PC-3 (cell line): Measurements from ENCODE around the gene FYN. TPM values are rescaled to one million over a fixed set of nuclear protein-coding genes. Genes with fewer than 3 reads are reported as not detected.

Experiments
- ATAC-seq: fragments of 200-7000 bp; cut with Tn5 transposase; 2 replicates; pipeline ENCODE4 v1.9.1; 2020; ENCODE audit warnings: mild to moderate bottlenecking, moderate library complexity
- BruUV-seq: library from RNA; stranded (reverse); fragments of 400-500 nt; replicated peaks from 2 replicates; lab custom pipeline; 2021; lab: Mats Ljungman, UMichigan
- CTCF ChIA-PET: fragments of 300-600 bp; sonication (Branson Sonifier 250); formaldehyde crosslinking; loops from one replicate; lab custom pipeline; 2022; ENCODE audit warnings: antibody characterized with exemption; lab: Charles Lee
- POLR2A ChIA-PET: fragments of 300-600 bp; sonication (Branson Sonifier 250); formaldehyde crosslinking; loops from one replicate; lab custom pipeline; 2022; ENCODE audit warnings: antibody characterized with exemption; ENCODE audit not compliant: unreplicated experiment; lab: Charles Lee
- DNase-seq: peaks from one replicate; pipeline ENCODE4 v3.0.0-alpha.2; 2015
- H2AFZ ChIP-seq: fragments of 300-600 bp; sonication (generic); 2 replicates; pipeline ENCODE4 v1.6.0; 2016; ENCODE audit warnings: antibody characterized with exemption, low read length
- H3F3A ChIP-seq: fragments of 300-600 bp; sonication (generic); one replicate; pipeline ENCODE4 v1.6.0; 2017; ENCODE audit warnings: antibody characterized with exemption, low read length, control low read depth, mild to moderate bottlenecking; ENCODE audit not compliant: unreplicated experiment
- H3K27ac ChIP-seq: fragments of 300-600 bp; sonication (generic); 2 replicates; pipeline ENCODE4 v1.5.1; 2016; ENCODE audit warnings: mild to moderate bottlenecking, low read length
- H3K27me3 ChIP-seq: fragments of 300-600 bp; sonication (generic); 2 replicates; pipeline ENCODE4 v1.6.1; 2016; ENCODE audit warnings: low read length, mixed read lengths
- H3K36me3 ChIP-seq: fragments of 300-600 bp; sonication (generic); 2 replicates; pipeline ENCODE4 v1.6.1; 2016; ENCODE audit warnings: low read depth, mixed run types, low read length, mixed read lengths
- H3K4me1 ChIP-seq: fragments of 300-600 bp; sonication (generic); 2 replicates; pipeline ENCODE4 v1.5.1; 2016; ENCODE audit warnings: low read length; ENCODE audit not compliant: insufficient read depth
- H3K4me2 ChIP-seq: fragments of 300-600 bp; sonication (generic); 2 replicates; pipeline ENCODE4 v1.6.0; 2016; ENCODE audit warnings: low read length
- H3K4me3 ChIP-seq: fragments of 300-600 bp; sonication (generic); 2 replicates; pipeline ENCODE4 v1.5.1; 2016; ENCODE audit warnings: mild to moderate bottlenecking, low read length, mixed read lengths
- H3K79me2 ChIP-seq: fragments of 300-600 bp; sonication (generic); 2 replicates; pipeline ENCODE4 v1.6.1; 2017; ENCODE audit warnings: low read length, mixed read lengths
- H3K9ac ChIP-seq: fragments of 300-600 bp; sonication (generic); 2 replicates; pipeline ENCODE4 v1.6.0; 2016; ENCODE audit warnings: mild to moderate bottlenecking, low read length
- H3K9me2 ChIP-seq: fragments of 300-600 bp; sonication (generic); replicated peaks from 2 replicates; pipeline ENCODE4 v1.6.1; 2016; ENCODE audit warnings: mixed run types, low read length, mixed read lengths
- H3K9me3 ChIP-seq: fragments of 300-600 bp; sonication (generic); 2 replicates; pipeline ENCODE4 v1.6.1; 2016; ENCODE audit warnings: low read length, mixed read lengths
- H4K20me1 ChIP-seq: fragments of 300-600 bp; sonication (generic); 2 replicates; pipeline ENCODE4 v1.6.1; 2016; ENCODE audit warnings: low read length, mixed read lengths
- CTCF ChIP-seq: fragments of 300-600 bp; sonication (generic); conservative IDR thresholded peaks from 2 replicates; pipeline ENCODE4 v1.5.1; 2017; ENCODE audit warnings: antibody characterized with exemption, low read depth, mild to moderate bottlenecking, low read length
- EZH2 ChIP-seq: fragments of 300-600 bp; sonication (generic); IDR thresholded peaks from one replicate; pipeline ENCODE4 v1.6.1; 2017; ENCODE audit warnings: antibody characterized with exemption, mild to moderate bottlenecking, low read length; ENCODE audit not compliant: unreplicated experiment
- EZH2phosphoT487 ChIP-seq: fragments of 300-600 bp; sonication (generic); IDR thresholded peaks from 2 replicates; pipeline ENCODE4 v1.6.1; 2018; ENCODE audit warnings: mild to moderate bottlenecking, antibody characterized with exemption, low read length, borderline replicate concordance
- intact Hi-C: fragments of 100-400 bp; cut with micrococcal nuclease; formaldehyde crosslinking; loops from 2 replicates; pipeline ENCODE4 v1.9.0; 2023
- total RNA-seq: library from RNA; depleted of rRNA; stranded (reverse); fragments of >200 nt; gene quantifications from 2 replicates; pipeline ENCODE4 v1.2.3, GENCODE V29; 2014

Gene FYN
- total RNA-seq, 1 experiment from 2014 or later: 27.6 TPM

- Histone ChIP-seq H2AFZ (no peak overlapping the region), H3K79me2 (no peaks in the 10 kb centered on the region), H3K9ac (no peak overlapping the region), H3K27me3 (no peaks in the 10 kb centered on the region), H3K4me2 (peak overlapping the region; percentile 26; the same call in 1 of the 2 replicates), H3F3A (no peaks in the 10 kb centered on the region), H3K36me3 (no peaks in the 10 kb centered on the region), H3K4me3 (no peak overlapping the region), H3K9me3 (no peaks in the 10 kb centered on the region), H3K27ac (no peak overlapping the region), H4K20me1 (no peaks in the 10 kb centered on the region), H3K9me2 (no peaks in the 10 kb centered on the region), H3K4me1 (peaks cover 23% of the 10 kb centered on the region)
- ChIA-PET CTCF (no interaction called here), POLR2A (no interaction called here)
- DNase-seq (peak; percentile 4), ATAC-seq (peak; percentile 76)
- BruUV-seq: no TSS peak
- no peak for TF ChIP-seq EZH2
- TF ChIP-seq CTCF: no peak
- TF ChIP-seq EZH2phosphoT487: no peak
- intact Hi-C loops: no loop called here
Observed at GRCh38 chr6:111662072-111662793, 211.0 kb downstream of the FYN start.

- no TSS peak for BruUV-seq
- Histone ChIP-seq H3K4me1 (peaks cover 28% of the 10 kb centered on the region), H3K4me2 (peak overlapping the region; percentile 26; the same call in 1 of the 2 replicates), H3K36me3 (no peaks in the 10 kb centered on the region), H3K27me3 (no peaks in the 10 kb centered on the region), H3K4me3 (no peak overlapping the region), H4K20me1 (no peaks in the 10 kb centered on the region), H3K9me3 (no peaks in the 10 kb centered on the region), H3K79me2 (no peaks in the 10 kb centered on the region), H3K9ac (no peak overlapping the region), H3F3A (no peaks in the 10 kb centered on the region), H3K27ac (no peak overlapping the region), H2AFZ (no peak overlapping the region), H3K9me2 (no peaks in the 10 kb centered on the region)
- POLR2A ChIA-PET: no interaction called here
- ATAC-seq: 0 out of 2 replicates have a peak, but pooled peaks have one; percentile 6
- intact Hi-C loops: no loop called here
- TF ChIP-seq EZH2phosphoT487: no peak
- TF ChIP-seq EZH2: no peak
- TF ChIP-seq CTCF: no peak
- DNase-seq: no peak
- CTCF ChIA-PET: no interaction called here
Observed at GRCh38 chr6:111661541-111662061, 211.7 kb downstream of the FYN start.

GRCh38 chr6:111660531-111660930, 212.7 kb downstream of the FYN start:
- Histone ChIP-seq H3K27me3 (no peaks in the 10 kb centered on the region), H3K27ac (no peak overlapping the region), H3K9me2 (no peaks in the 10 kb centered on the region), H3K4me2 (no peak overlapping the region), H2AFZ (no peak overlapping the region), H3K9me3 (no peaks in the 10 kb centered on the region), H3K4me3 (no peak overlapping the region), H3K79me2 (no peaks in the 10 kb centered on the region), H4K20me1 (no peaks in the 10 kb centered on the region), H3K36me3 (no peaks in the 10 kb centered on the region), H3F3A (no peaks in the 10 kb centered on the region), H3K4me1 (peaks cover 32% of the 10 kb centered on the region), H3K9ac (no peak overlapping the region)
- ChIA-PET CTCF (no interaction called here), POLR2A (no interaction called here)
- no peak for TF ChIP-seq CTCF
- TF ChIP-seq EZH2: no peak
- no peak for TF ChIP-seq EZH2phosphoT487
- no TSS peak for BruUV-seq
- ATAC-seq: no peak
- intact Hi-C loops: no loop called here
- no peak for DNase-seq
